OCI-LY1 (cell line): ENCODE results near the gene XPO6.

ENCODE experiments used
- H2AFZ ChIP-seq: fragments of 200-600 bp; sonication (generic), shearing (Covaris generic); 2 replicates; pipeline ENCODE4 v1.6.0; 2014; ENCODE audit warnings: antibody characterized with exemption, mild to moderate bottlenecking, low read length
- H3F3A ChIP-seq: fragments of 200-600 bp; sonication (generic), shearing (Covaris generic); 2 replicates; pipeline ENCODE4 v1.6.0; 2014; ENCODE audit warnings: mild to moderate bottlenecking, antibody characterized with exemption, low read length, moderate library complexity; ENCODE audit not compliant: insufficient read depth
- H3K27ac ChIP-seq: fragments of 200-600 bp; sonication (generic); 2 replicates; pipeline ENCODE4 v1.5.1; 2014; ENCODE audit warnings: low read length, mixed run types, mild to moderate bottlenecking, low read depth; ENCODE audit not compliant: poor library complexity, severe bottlenecking
- H3K27me3 ChIP-seq: fragments of 200-600 bp; sonication (generic); 2 replicates; pipeline ENCODE4 v1.6.0; 2014; ENCODE audit warnings: antibody characterized with exemption, mild to moderate bottlenecking, low read length, moderate library complexity; ENCODE audit not compliant: insufficient read depth
- H3K36me3 ChIP-seq: fragments of 200-600 bp; sonication (generic); 2 replicates; pipeline ENCODE4 v1.6.1; 2014; ENCODE audit warnings: mild to moderate bottlenecking, antibody characterized with exemption, low read length, moderate library complexity, mixed read lengths; ENCODE audit not compliant: insufficient read depth
- H3K4me1 ChIP-seq: fragments of 200-600 bp; sonication (generic); 2 replicates; pipeline ENCODE4 v1.5.1; 2014; ENCODE audit warnings: mild to moderate bottlenecking, low read length, moderate library complexity; ENCODE audit not compliant: insufficient read depth, severe bottlenecking
- H3K4me2 ChIP-seq: fragments of 200-600 bp; sonication (generic), shearing (Covaris generic); 2 replicates; pipeline ENCODE4 v1.6.1; 2014; ENCODE audit warnings: low read length
- H3K4me3 ChIP-seq: fragments of 200-600 bp; sonication (generic); 2 replicates; pipeline ENCODE4 v1.5.1; 2014; ENCODE audit warnings: low read length, low read depth, mild to moderate bottlenecking, mixed read lengths; ENCODE audit not compliant: poor library complexity, severe bottlenecking
- H3K79me2 ChIP-seq: fragments of 200-600 bp; shearing (Covaris generic); 2 replicates; pipeline ENCODE4 v1.6.1; 2016; ENCODE audit warnings: mixed run types, low read length, mixed read lengths; ENCODE audit not compliant: insufficient read depth
- H3K9ac ChIP-seq: fragments of 200-600 bp; sonication (generic), shearing (Covaris generic); 2 replicates; pipeline ENCODE4 v1.6.1; 2014; ENCODE audit warnings: mild to moderate bottlenecking, low read length, mixed read lengths
- H3K9me2 ChIP-seq: fragments of 200-600 bp; sonication (generic), shearing (Covaris generic); 2 replicates; pipeline ENCODE4 v1.6.1; 2014; ENCODE audit warnings: low read depth, mild to moderate bottlenecking, low read length, mixed read lengths
- H3K9me3 ChIP-seq: fragments of 200-600 bp; shearing (Covaris generic); 2 replicates; pipeline ENCODE4 v1.6.1; 2014; ENCODE audit warnings: low read length, mixed read lengths
- H4K20me1 ChIP-seq: fragments of 200-600 bp; sonication (generic), shearing (Covaris generic); 2 replicates; pipeline ENCODE4 v1.6.0; 2016; ENCODE audit warnings: mild to moderate bottlenecking, low read length; ENCODE audit not compliant: insufficient read depth
- CTCF ChIP-seq: fragments of 200-600 bp; sonication (generic), shearing (Covaris generic); IDR thresholded peaks from 2 replicates; pipeline ENCODE4 v1.5.1; 2017; ENCODE audit warnings: mild to moderate bottlenecking, antibody characterized with exemption, low read length, moderate library complexity, mixed read lengths
- EZH2 ChIP-seq: fragments of 200-600 bp; sonication (generic), shearing (Covaris generic); IDR thresholded peaks from 2 replicates; pipeline ENCODE4 v1.8.0; 2017; ENCODE audit warnings: borderline replicate concordance, mixed run types, mild to moderate bottlenecking, antibody characterized with exemption, low read length, moderate library complexity, mixed read lengths

XPO6 gene

DNA sequence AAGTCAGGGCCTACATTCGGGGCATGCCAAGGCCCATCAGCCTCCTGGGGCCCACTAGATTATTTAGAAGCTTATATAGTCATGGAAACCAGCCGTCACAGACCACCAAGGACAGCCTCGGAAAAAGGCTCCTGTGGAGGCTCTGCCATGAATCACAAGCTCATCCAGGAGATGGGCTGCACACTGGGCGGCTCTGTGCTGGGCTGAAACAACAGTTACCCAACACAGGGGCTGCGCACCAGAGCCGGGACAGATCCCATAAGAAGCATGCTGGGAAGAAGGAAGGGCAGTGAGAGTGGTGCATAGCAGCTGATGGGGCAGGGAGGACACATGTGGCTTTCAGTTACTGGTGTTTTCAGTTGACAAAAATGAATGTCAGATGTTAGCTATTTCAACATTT lies 80.6 kb downstream of the XPO6 start:
- no peaks in the 10 kb centered on the region for H3K9me2 ChIP-seq
- H3K9ac ChIP-seq, result no peak overlapping the region
- H3K27ac ChIP-seq, result no peak overlapping the region
- H4K20me1 ChIP-seq, result no peaks in the 10 kb centered on the region
- TF ChIP-seq EZH2 (no peak), CTCF (no peak)
- no peaks in the 10 kb centered on the region for H3K4me1 ChIP-seq
- no peak overlapping the region for H3K4me2 ChIP-seq
- no peak overlapping the region for H3K4me3 ChIP-seq
- H3K9me3 ChIP-seq, result no peaks in the 10 kb centered on the region
- H2AFZ ChIP-seq, result no peak overlapping the region
- H3K27me3 ChIP-seq, result no peaks in the 10 kb centered on the region
- no peaks in the 10 kb centered on the region for H3F3A ChIP-seq
- H3K79me2 ChIP-seq, result no peaks in the 10 kb centered on the region
- H3K36me3 ChIP-seq, result peaks cover 100% of the 10 kb centered on the region

GRCh38 chr16:28130099-28131088 lies 81.4 kb downstream of the XPO6 start:
- Histone ChIP-seq H3K4me1 (no peaks in the 10 kb centered on the region), H3K36me3 (peaks cover 100% of the 10 kb centered on the region), H2AFZ (no peak overlapping the region), H3F3A (no peaks in the 10 kb centered on the region), H3K79me2 (no peaks in the 10 kb centered on the region), H3K9ac (no peak overlapping the region), H3K27ac (no peak overlapping the region), H3K9me3 (no peaks in the 10 kb centered on the region), H3K9me2 (no peaks in the 10 kb centered on the region), H4K20me1 (no peaks in the 10 kb centered on the region), H3K4me3 (no peak overlapping the region), H3K27me3 (no peaks in the 10 kb centered on the region), H3K4me2 (no peak overlapping the region)
- TF ChIP-seq CTCF (no peak), EZH2 (no peak)

- H3K36me3 ChIP-seq, result peaks cover 98% of the 10 kb centered on the region
- H3K9me3 ChIP-seq, result no peaks in the 10 kb centered on the region
- no peak for TF ChIP-seq EZH2
- TF ChIP-seq CTCF, result no peak
- H3K4me1 ChIP-seq, result no peaks in the 10 kb centered on the region
- no peaks in the 10 kb centered on the region for H3K27me3 ChIP-seq
- H3K4me2 ChIP-seq, result no peak overlapping the region
- H3K4me3 ChIP-seq, result no peak overlapping the region
- H3F3A ChIP-seq, result no peaks in the 10 kb centered on the region
- no peaks in the 10 kb centered on the region for H3K9me2 ChIP-seq
- H3K9ac ChIP-seq, result no peak overlapping the region
- H3K27ac ChIP-seq, result no peak overlapping the region
- no peaks in the 10 kb centered on the region for H4K20me1 ChIP-seq
- H3K79me2 ChIP-seq, result no peaks in the 10 kb centered on the region
- H2AFZ ChIP-seq, result no peak overlapping the region
Observed at GRCh38 chr16:28126684-28127620, 84.8 kb downstream of the XPO6 start.
